ENCODE data around the gene MALL.
"Not testable (repeated sequence)": the region's sequence is repeated elsewhere in the genome, so short reads cannot be mapped to it uniquely, and the experiment has no call there.

MALL gene

DNA sequence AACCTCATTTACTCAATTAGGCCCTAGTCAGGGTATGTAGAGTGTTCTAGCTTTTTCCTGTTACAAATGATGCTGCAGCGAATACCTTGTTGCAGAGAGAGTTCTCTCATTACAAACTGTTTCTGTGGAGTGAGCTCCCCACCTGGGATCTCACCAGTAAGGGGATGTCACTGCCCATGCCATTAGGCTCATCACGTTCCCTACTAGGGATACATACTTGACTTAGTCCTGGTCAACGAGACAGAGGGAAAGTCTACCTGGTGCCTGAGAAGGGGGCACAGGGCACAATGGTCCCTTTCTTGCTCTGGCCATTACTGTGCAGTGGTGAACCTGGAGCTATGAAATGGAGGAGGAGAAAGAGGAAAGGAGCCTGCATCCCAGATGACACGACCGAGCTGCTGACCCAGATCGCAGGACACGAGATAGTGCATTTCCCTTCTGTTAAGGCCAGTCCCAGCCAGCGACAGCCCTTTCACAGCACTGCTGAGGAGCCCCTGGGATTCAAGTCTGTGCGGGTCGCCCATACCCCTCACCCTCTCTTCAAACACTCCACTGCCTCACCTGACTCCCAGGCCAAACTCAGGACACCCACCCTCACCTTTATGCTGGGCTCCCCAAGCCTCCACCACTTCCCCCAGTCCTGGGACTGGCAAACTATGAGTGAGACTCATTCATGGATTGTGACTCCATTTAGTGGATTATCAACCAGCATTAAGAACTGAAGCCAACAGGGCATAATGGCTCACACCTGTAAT is 16.0 kb downstream of the MALL start:
- H3K4me3 ChIP-seq (ENCODE audit: low read depth, low read length), result no peak overlapping the region

DNA sequence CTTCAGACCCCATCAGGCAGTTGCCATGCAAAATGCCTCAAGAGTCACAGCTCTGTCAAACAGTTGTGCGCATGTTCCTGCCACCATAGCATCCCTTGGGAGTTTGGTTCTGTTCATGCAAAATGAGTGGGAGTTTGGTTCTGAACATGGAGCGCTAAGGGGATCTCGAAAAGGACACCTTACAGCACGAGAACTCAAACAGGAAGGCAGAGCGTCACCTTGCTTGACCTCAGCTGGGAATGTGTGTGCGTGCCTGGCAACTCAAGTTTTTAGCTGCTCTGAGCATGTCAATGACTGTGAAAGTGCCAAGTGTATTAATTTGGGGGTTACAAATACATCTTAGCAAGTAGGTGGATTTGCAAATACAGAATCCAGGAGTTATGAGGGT is 16.6 kb downstream of the MALL start:
- no peak overlapping the region for H3K4me3 ChIP-seq (ENCODE audit: low read depth, low read length)

DNA sequence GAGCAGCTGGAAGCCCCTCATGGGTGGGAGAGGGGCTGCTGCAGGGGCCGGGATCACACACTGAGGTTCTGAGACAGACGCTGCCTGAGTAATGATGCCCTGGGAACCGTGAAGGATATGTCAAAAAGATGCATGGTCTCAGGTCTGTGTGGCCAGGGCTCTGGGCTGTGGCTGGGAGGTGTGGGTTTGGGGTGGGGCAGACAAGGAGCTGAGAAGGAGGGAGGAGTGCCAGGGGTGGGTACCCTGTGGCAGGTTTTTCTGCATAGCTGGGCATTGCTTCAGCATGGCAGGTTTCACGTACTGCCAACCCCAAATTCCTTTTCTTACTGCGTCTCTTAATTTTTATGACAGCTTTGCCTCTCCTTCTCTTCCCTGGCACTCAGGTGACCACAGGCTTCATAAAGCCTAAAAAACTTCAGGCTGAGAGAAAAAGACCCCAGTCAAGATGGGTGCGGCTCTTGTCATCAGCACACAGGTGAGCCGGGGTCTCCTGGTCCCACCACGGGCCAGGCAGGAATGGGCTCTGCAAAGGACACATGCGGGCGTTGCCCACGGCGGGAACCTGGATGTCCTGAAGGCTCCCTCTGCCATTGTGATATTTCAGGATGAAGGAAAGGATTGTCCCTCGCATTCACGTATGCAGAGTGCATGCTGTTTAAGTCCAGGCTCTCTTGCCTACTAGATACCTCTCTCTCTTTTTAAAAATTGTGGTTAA is 18.0 kb downstream of the MALL start:
- H3K4me3 ChIP-seq (ENCODE audit: low read depth, low read length), result no peak overlapping the region

DNA sequence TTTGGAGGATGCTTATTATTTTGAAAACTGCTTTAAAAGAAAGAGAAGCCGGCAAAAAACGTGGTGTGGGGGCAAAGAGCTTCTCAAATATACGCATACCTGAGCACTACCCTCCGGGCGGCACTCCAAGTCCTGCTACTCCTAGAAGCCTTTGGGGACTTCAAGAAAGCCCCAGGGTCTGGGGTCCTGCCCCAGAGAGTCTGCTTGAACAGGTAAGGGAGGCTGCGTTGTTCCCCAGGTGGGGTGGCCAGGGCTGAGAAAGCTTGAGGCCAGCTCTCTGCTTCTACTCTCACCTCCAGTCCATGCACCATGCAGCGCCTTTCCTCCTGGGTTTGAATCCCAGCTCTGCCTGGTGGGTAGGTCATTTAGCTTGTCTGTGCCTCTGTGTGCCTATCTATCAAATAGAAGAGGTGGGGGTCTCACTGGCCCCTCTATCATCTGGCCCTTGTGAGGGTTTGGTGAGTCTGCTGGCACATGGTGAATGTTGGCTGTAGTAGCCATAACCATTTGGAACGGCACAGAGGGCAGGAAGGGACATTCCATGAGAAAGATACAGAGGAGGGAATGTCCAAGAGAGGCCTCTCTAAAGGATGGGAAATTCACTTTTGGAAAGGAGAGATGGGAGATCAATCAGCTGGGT is 19.5 kb downstream of the MALL start:
- no peak overlapping the region for H3K4me3 ChIP-seq (ENCODE audit: low read depth, low read length)

- H3K4me3 ChIP-seq (ENCODE audit: low read depth, low read length), result not testable (repeated sequence)
Observed at GRCh38 chr2:110094884-110095534, 20.6 kb downstream of the MALL start.

DNA sequence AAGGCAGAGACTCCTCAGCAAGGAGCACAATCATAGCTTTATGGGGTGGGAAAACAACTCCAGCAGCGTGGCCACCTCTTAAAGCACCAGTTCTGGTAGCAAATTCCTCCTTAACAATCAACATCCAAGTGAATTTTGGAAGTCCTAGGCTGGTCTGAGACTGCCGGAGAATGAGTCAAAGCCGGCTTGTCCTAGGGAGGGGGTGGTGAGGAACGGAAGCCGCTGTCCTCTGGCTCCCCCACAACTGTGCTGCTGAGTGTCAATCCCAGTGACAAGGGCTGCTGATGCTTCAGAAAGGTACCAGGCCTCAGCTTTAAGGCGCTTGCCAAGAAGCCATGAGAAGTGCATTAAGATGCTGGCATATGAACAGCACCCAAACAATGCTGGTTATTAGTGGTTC is 21.7 kb downstream of the MALL start:
- not testable (repeated sequence) for H3K4me3 ChIP-seq (ENCODE audit: low read depth, low read length)

DNA sequence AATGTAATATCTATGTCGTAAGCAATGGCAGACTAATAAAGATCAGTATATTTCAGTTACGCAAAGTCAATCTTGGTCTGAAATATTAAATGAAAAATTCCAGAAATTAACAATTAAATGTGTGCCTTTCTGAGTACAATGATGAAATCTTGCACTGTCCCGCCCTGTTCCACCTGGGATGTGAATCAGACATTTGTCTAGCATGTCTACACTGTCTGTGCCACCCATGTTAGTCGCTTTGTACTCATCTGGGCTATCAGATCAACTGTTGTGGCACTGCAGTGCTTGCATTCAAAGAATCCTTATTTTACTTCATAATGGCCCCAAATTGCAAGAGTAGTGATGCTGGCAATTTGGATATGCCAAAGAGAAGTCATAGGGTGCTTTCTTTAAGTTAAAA is 25.5 kb downstream of the MALL start:
- not testable (repeated sequence) for H3K4me3 ChIP-seq (ENCODE audit: low read depth, low read length)

- not testable (repeated sequence) for H3K4me3 ChIP-seq (ENCODE audit: low read depth, low read length)
Observed at GRCh38 chr2:110083757-110084156, 31.9 kb downstream of the MALL start.

DNA sequence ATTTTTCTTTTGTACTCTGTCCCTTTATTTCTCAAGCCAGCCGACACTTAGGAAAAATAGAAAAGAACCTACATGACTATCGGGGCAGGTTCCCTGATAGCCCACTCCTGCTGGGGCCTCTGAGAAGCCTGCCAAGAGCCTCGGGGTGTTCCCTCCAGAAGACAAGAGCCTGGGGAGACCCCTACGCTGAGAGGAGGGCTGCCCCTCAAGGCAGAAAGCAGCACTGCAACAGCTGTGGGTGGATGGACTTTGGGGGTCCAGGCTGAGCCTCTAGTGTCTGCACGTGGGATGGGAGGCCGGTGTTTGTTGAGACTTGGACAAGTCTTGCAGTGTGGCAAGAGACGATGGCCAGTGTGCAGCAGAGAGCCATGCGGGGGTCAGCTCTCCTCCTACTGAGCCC is 32.5 kb downstream of the MALL start:
- not testable (repeated sequence) for H3K4me3 ChIP-seq (ENCODE audit: low read depth, low read length)

DNA sequence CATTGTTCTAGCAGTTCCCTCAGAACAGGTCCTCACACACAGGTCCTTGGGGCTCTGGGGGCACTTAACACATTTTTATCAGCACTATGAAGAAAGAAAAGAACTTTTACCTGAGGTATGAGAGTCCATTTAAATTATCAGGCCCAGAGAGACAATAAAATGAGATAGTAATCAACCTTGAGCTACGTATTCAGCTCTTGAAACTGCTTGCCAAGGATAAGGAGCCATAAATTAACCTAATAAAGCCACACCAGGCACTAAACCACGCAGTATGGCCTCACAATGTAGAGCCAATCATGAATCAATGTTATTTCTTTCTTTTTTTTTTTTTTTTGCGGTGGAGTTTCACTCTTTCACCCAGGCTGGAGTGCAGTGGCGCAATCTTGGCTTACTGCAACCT is 37.5 kb downstream of the MALL start:
- H3K4me3 ChIP-seq (ENCODE audit: low read depth, low read length), result not testable (repeated sequence)

DNA sequence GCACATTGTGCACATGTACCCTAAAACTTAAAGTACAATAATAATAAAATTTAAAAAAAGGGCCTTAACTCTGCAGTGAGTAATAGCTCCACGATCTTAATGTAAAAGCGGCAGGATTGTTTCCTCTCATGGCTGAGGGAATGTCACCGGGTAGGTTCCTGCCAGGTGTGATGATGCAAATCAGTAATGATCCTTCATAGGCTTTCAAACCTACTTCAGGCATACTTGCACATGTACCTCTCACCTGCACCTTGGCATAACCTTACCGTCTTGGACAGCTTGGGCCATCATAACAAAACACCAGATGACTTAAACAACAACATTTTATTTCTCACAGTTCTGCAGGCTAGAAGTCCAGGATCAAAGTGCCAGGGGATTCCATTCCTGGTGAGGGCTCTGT is 39.7 kb downstream of the MALL start:
- not testable (repeated sequence) for H3K4me3 ChIP-seq (ENCODE audit: low read depth, low read length)

DNA sequence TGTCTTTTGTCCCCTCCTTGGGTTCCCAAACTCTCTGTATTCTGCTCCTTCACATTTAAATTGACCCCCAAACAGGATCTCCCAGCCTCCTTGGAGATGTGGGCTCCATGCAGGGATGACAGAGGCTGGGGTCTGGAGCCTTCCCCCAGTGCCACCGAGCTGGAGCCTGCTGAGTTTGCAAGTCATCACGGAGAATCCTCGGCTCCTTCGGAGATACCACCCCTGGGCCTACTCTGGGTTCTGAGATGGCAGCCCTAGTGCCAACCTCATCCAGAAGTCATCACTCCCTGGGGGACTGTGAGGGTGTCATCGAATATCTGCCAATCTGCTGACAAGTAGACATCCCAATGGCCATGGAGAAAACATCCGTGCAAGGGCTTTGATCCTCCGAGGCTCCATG is 45.8 kb downstream of the MALL start:
- H3K4me3 ChIP-seq (ENCODE audit: low read depth, low read length), result not testable (repeated sequence)

- not testable (repeated sequence) for H3K4me3 ChIP-seq (ENCODE audit: low read depth, low read length)
Observed at GRCh38 chr2:110068153-110068552, 47.5 kb downstream of the MALL start.

- H3K4me3 ChIP-seq (ENCODE audit: low read depth, low read length), result not testable (repeated sequence)
Observed at GRCh38 chr2:110062332-110062731, 53.3 kb downstream of the MALL start.

GRCh38 chr2:110060550-110060949 is 55.1 kb downstream of the MALL start:
- not testable (repeated sequence) for H3K4me3 ChIP-seq (ENCODE audit: low read depth, low read length)

GRCh38 chr2:110059694-110060358 is 55.8 kb downstream of the MALL start:
- H3K4me3 ChIP-seq (ENCODE audit: low read depth, low read length), result not testable (repeated sequence)

DNA sequence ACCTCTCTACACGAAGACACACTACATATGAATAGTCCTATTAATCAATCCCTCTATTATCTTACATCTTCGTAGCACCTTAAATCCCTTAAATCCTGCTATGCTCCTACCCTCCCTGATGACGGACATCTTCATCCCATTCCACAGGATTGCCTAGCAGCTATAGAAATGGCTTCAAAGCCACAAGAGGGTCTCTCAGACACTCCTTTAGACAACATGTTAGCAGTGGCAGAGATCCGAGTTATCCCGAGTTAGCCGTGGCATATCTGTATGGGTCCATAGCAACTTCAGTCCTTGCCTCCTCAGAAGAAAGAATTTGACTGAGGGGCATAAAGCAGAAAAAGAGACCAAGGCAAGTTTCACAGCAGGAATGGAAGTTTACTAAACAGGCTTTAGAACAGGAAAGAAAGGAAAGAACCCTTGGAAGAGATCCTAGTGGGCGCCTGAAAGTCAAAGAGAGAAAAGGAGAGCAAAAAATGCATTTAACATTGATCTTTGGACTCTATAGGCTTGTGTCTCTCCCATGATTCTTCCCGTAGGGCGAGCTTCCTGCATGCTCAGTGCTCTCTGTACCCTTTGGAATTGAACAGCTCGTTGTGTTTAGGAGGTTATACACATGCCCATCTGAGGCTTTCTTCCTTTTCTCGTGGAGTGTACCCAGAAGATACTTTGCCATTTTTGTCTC is 56.5 kb downstream of the MALL start:
- H3K4me3 ChIP-seq (ENCODE audit: low read depth, low read length), result not testable (repeated sequence)

GRCh38 chr2:110058034-110058433 is 57.6 kb downstream of the MALL start:
- not testable (repeated sequence) for H3K4me3 ChIP-seq (ENCODE audit: low read depth, low read length)

DNA sequence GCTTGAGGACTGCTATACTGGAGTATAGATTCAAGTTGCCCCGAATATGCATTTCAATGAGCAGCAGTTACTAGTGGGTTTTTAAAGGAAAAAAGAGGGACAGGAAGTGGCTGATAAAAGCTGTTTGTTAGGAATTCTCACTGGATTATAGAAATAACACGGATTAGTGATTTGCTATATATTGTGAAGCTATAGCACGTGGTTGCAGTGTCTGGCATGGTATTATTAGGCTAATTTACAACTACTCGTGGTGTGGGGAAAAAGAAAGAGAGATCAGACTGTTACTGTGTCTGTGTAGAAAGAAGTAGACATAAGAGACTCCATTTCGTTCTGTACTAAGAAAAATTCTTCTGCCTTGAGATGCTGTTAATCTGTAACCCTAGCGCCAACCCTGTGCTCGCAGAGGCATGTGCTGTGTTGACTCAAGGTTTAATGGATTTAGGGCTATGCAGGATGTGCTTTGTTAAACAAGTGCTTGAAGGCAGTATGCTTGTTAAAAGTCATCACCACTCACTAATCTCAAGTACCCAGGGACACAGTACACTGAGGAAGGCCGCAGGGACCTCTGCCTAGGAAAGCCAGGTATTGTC is 59.7 kb downstream of the MALL start:
- H3K4me3 ChIP-seq (ENCODE audit: low read depth, low read length), result not testable (repeated sequence)

Data from iPS-11a (cell line).